Measurements from ENCODE around the gene EPHB2.

The EPHB2 gene

GRCh38 chr1:22953740-22954141 is 243.1 kb downstream of the EPHB2 start:
- DNase-seq (ENCODE audit: low spot score) = no peak

- DNase-seq (ENCODE audit: low spot score) = no peak
Measured at GRCh38 chr1:22955146-22955545, 244.5 kb downstream of the EPHB2 start.

GRCh38 chr1:22957066-22957465 is 246.4 kb downstream of the EPHB2 start:
- DNase-seq (ENCODE audit: low spot score) = no peak

- DNase-seq (ENCODE audit: low spot score) = no peak
Measured at GRCh38 chr1:22958556-22958955, 247.9 kb downstream of the EPHB2 start.

GRCh38 chr1:22959545-22960360 is 249.1 kb downstream of the EPHB2 start:
- DNase-seq (ENCODE audit: low spot score) = no peak

- no peak for DNase-seq (ENCODE audit: low spot score)
Measured at GRCh38 chr1:22962558-22962957, 251.9 kb downstream of the EPHB2 start.

- DNase-seq (ENCODE audit: low spot score) = no peak
Measured at GRCh38 chr1:22963044-22963677, 252.5 kb downstream of the EPHB2 start.

GRCh38 chr1:22966309-22966708 is 255.7 kb downstream of the EPHB2 start:
- no peak for DNase-seq (ENCODE audit: low spot score)

GRCh38 chr1:22967833-22968232 is 257.2 kb downstream of the EPHB2 start:
- no peak for DNase-seq (ENCODE audit: low spot score)

- no peak for DNase-seq (ENCODE audit: low spot score)
Measured at GRCh38 chr1:22969304-22969709, 258.7 kb downstream of the EPHB2 start.

GRCh38 chr1:22970096-22970495 is 259.5 kb downstream of the EPHB2 start:
- no peak for DNase-seq (ENCODE audit: low spot score)

Data from HuH-7.5 (cell line).